ENCODE data around the gene PSME2. TPM values are rescaled to one million over a fixed set of nuclear protein-coding genes. Genes with fewer than 3 reads are reported as not detected.

PSME2 gene
- polyA plus RNA-seq, 2 of the 4 experiments (the other 2 are of a cell fraction): 137 to 144 TPM

DNA sequence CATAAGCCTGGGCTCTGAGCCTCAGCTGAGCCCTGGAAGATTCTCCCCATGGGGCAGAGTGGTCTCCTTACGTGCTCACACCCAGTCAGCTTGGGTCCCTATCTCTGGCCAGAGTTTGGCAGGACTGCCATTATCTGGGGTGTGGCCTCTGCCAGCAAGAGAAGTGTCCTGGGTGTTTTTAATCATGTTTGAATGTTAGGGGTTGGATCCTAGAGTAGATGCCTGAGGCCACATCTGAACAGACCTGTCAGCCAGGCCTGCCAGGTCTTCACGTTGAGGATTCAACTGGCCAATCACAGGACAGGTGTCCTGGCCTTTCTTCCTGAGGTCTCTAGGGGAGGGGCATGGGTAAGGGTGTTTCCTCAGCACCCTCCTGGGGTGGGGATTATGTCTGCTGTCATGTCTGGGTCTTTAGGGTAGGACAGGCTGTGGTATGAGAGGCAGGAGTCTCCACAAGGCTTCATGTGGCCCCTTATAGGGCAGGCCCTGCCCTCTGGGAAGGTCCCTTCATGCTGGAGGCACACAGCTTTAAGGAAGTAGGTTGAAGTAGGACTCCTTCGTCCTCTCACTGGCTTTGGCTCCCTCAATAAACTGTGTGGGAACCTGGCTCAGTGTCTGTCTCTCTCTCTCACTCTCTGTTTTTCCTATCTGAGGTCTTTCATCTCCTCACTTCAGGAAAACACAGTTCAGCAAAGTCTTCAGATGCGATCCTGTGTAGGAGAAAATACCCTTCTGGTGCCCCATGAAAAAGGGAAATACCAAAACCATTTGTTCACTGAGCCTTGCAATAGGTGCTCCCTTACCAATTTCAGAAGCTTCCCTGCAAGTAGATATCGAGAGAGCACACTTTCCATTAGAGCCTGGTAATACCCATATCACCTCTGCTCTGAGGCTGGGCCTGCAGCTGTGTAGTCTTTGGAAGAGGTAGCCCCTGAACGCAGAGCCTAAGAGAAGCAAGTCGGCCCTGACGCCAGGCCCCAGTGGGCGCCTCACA, 22.7 kb downstream of the PSME2 start:
- ChIA-PET POLR2A (interaction anchor here (2.0 kb wide), 1 partner anchor 9 kb away, joined by 8 read pairs; the partner anchor contains the start of genes DCAF11 and NRL), CTCF (interaction anchor here (1.1 to 4.5 kb wide), 6 partner anchors 7 to 37 kb away, joined by 3 to 22 read pairs (median 6); partner anchors contain the start of genes DCAF11, IRF9 and NRL)
- 85% methylated on average over 9 of the region's 9 CpGs for WGBS (ENCODE audit: missing lambda C conversion rate)
- Histone ChIP-seq H3K27ac (no peak overlapping the region), H3K4me1 (no peaks in the 10 kb centered on the region), H3K4me3 (no peak overlapping the region), H3K9me3 (no peaks in the 10 kb centered on the region), H3K4me2 (no peak overlapping the region)
- peak in 1 of 2 experiments; percentile 31; a peak in 2 of 6 replicates for ATAC-seq
- no peak for FAIRE-seq
- no peak for DNase-seq (ENCODE audit: low read depth in 1 of 2, low spot score in 1 of 2)
- TF ChIP-seq, protein P1, sequence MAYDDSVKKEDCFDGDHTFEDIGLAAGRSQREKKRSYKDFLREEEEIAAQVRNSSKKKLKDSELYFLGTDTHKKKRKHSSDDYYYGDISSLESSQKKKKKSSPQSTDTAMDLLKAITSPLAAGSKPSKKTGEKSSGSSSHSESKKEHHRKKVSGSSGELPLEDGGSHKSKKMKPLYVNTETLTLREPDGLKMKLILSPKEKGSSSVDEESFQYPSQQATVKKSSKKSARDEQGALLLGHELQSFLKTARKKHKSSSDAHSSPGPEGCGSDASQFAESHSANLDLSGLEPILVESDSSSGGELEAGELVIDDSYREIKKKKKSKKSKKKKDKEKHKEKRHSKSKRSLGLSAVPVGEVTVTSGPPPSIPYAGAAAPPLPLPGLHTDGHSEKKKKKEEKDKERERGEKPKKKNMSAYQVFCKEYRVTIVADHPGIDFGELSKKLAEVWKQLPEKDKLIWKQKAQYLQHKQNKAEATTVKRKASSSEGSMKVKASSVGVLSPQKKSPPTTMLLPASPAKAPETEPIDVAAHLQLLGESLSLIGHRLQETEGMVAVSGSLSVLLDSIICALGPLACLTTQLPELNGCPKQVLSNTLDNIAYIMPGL (CRISPR knock-in tag; IDR thresholded peaks at IDR 0.05; ENCODE audit: borderline replicate concordance): no peak

DNA sequence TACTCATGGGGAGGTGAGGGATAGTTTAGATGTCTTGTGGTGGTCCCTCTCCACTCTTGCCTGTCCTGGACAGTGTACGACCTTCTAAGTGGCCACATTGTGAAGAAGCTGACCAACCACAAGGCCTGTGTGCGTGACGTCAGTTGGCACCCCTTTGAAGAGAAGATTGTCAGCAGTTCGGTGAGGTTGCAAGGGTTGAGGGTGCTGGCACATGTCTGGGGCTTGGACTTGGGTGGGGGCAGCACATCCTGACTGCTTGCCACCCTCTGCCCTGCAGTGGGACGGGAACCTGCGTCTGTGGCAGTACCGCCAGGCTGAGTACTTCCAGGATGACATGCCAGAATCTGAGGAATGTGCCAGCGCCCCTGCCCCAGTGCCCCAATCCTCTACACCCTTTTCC, 23.5 kb downstream of the PSME2 start:
- no peak overlapping the region for H3K4me2 ChIP-seq
- no peaks in the 10 kb centered on the region for H3K9me3 ChIP-seq
- TF ChIP-seq ESRRA (IDR thresholded peaks at IDR 0.05; ENCODE audit: borderline replicate concordance, low read length) (no peak), TFCP2L1 (CRISPR knock-in tag; IDR thresholded peaks at IDR 0.05) (no peak), FOSB (CRISPR knock-in tag; IDR thresholded peaks at IDR 0.05) (no peak), NR3C1 (IDR thresholded peaks at IDR 0.05) (no peak), CEBPB (IDR thresholded peaks at IDR 0.05) (no peak), RCOR1 (IDR thresholded peaks at IDR 0.05; ENCODE audit: low read depth, low read length) (no peak), HOXA7 (CRISPR knock-in tag; IDR thresholded peaks at IDR 0.05) (no peak), HOXB13 (CRISPR knock-in tag; IDR thresholded peaks at IDR 0.05; ENCODE audit: low read depth) (no peak), JUNB (IDR thresholded peaks at IDR 0.05) (no peak), GATA3 (IDR thresholded peaks at IDR 0.05; ENCODE audit: borderline replicate concordance) (no peak), NPAS2 (CRISPR knock-in tag; IDR thresholded peaks at IDR 0.05; ENCODE audit: borderline replicate concordance) (no peak), ZSCAN20 (CRISPR knock-in tag; IDR thresholded peaks at IDR 0.05) (no peak), BHLHE40 (IDR thresholded peaks at IDR 0.05; ENCODE audit: low read depth, low read length) (no peak)
- TF ChIP-seq, protein P2, sequence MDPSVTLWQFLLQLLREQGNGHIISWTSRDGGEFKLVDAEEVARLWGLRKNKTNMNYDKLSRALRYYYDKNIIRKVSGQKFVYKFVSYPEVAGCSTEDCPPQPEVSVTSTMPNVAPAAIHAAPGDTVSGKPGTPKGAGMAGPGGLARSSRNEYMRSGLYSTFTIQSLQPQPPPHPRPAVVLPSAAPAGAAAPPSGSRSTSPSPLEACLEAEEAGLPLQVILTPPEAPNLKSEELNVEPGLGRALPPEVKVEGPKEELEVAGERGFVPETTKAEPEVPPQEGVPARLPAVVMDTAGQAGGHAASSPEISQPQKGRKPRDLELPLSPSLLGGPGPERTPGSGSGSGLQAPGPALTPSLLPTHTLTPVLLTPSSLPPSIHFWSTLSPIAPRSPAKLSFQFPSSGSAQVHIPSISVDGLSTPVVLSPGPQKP (IDR thresholded peaks at IDR 0.05; ENCODE audit: low read depth, low read length): no peak
- TF ChIP-seq, protein P3, sequence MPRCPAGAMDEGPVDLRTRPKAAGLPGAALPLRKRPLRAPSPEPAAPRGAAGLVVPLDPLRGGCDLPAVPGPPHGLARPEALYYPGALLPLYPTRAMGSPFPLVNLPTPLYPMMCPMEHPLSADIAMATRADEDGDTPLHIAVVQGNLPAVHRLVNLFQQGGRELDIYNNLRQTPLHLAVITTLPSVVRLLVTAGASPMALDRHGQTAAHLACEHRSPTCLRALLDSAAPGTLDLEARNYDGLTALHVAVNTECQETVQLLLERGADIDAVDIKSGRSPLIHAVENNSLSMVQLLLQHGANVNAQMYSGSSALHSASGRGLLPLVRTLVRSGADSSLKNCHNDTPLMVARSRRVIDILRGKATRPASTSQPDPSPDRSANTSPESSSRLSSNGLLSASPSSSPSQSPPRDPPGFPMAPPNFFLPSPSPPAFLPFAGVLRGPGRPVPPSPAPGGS (IDR thresholded peaks at IDR 0.05): no peak
- TF ChIP-seq, protein P4, sequence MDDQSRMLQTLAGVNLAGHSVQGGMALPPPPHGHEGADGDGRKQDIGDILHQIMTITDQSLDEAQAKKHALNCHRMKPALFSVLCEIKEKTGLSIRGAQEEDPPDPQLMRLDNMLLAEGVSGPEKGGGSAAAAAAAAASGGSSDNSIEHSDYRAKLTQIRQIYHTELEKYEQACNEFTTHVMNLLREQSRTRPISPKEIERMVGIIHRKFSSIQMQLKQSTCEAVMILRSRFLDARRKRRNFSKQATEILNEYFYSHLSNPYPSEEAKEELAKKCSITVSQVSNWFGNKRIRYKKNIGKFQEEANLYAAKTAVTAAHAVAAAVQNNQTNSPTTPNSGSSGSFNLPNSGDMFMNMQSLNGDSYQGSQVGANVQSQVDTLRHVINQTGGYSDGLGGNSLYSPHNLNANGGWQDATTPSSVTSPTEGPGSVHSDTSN (IDR thresholded peaks at IDR 0.05): no peak
- ATAC-seq: no peak
- no peak overlapping the region for H3K27ac ChIP-seq
- WGBS (ENCODE audit: missing lambda C conversion rate): 89% methylated on average over 8 of the region's 8 CpGs
- DNase-seq (ENCODE audit: low read depth in 1 of 2, low spot score in 1 of 2): no peak
- H3K4me1 ChIP-seq: no peaks in the 10 kb centered on the region
- CTCF ChIA-PET: interaction anchor here (0.6 to 1.9 kb wide), 3 partner anchors 14 to 334 kb away, joined by 3 to 9 read pairs (median 8); partner anchors contain the start of gene IRF9
- POLR2A ChIA-PET: no interaction called here
- no peak for FAIRE-seq
- no peak overlapping the region for H3K4me3 ChIP-seq
